Smooth muscle cell (in vitro differentiated cells): Measurements from ENCODE around the gene KRT17. TPM values are rescaled to one million over a fixed set of nuclear protein-coding genes. Genes with fewer than 3 reads are reported as not detected.
A peak's percentile ranks its signal among the peaks of the same experiment; 100 is the strongest.
"Not testable (repeated sequence)": the region's sequence is repeated elsewhere in the genome, so short reads cannot be mapped to it uniquely, and the experiment has no call there.

Experiments used
- DNase-seq: peaks from one replicate; lab custom pipeline; 2025; ENCODE audit not compliant: unreplicated experiment; lab: John Stamatoyannopoulos, UW
- H2AFZ ChIP-seq: fragments of 200-600 bp; sonication (generic); 2 replicates; pipeline ENCODE4 v1.6.0; 2016; ENCODE audit warnings: antibody characterized with exemption, low read depth, mild to moderate bottlenecking
- H3F3A ChIP-seq: fragments of 200-600 bp; sonication (generic); 2 replicates; pipeline ENCODE4 v1.6.0; 2017; ENCODE audit warnings: antibody characterized with exemption, low read depth
- H3K27ac ChIP-seq: fragments of 200-600 bp; sonication (generic); 2 replicates; pipeline ENCODE4 v1.5.1; 2016; ENCODE audit warnings: low read depth, mild to moderate bottlenecking
- H3K27me3 ChIP-seq: fragments of 200-600 bp; sonication (generic); 2 replicates; pipeline ENCODE4 v1.6.1; 2016; ENCODE audit warnings: low read depth, mild to moderate bottlenecking
- H3K36me3 ChIP-seq: fragments of 200-600 bp; sonication (generic); 2 replicates; pipeline ENCODE4 v1.5.1; 2016; ENCODE audit warnings: low read depth
- H3K4me1 ChIP-seq: fragments of 200-600 bp; sonication (generic); 2 replicates; pipeline ENCODE4 v1.5.1; 2016; ENCODE audit warnings: low read depth
- H3K4me2 ChIP-seq: fragments of 200-600 bp; sonication (generic); 2 replicates; pipeline ENCODE4 v1.6.0; 2016; ENCODE audit warnings: mild to moderate bottlenecking
- H3K4me3 ChIP-seq: fragments of 200-600 bp; sonication (generic); 2 replicates; pipeline ENCODE4 v1.5.1; 2016; ENCODE audit warnings: mild to moderate bottlenecking
- H3K79me2 ChIP-seq: fragments of 200-600 bp; sonication (generic); 2 replicates; pipeline ENCODE4 v1.6.0; 2016; ENCODE audit warnings: low read depth, mild to moderate bottlenecking
- H3K9ac ChIP-seq: fragments of 200-600 bp; sonication (generic); 2 replicates; pipeline ENCODE4 v1.6.0; 2016; ENCODE audit warnings: low read depth
- H3K9me3 ChIP-seq: fragments of 200-600 bp; sonication (generic); replicated peaks from 2 replicates; pipeline ENCODE4 v1.5.1; 2016; ENCODE audit warnings: low read depth
- H4K20me1 ChIP-seq: fragments of 200-600 bp; sonication (generic); 2 replicates; pipeline ENCODE4 v1.6.0; 2016; ENCODE audit warnings: low read depth
- CTCF ChIP-seq: fragments of 200-600 bp; sonication (generic); IDR thresholded peaks from 2 replicates; pipeline ENCODE4 v1.5.1; 2017; ENCODE audit warnings: borderline replicate concordance, mild to moderate bottlenecking, antibody characterized with exemption; ENCODE audit not compliant: insufficient read depth, poor library complexity, severe bottlenecking
- WGBS: methylation state at CpG from one replicate; pipeline ENCODE4 v1.1.7; 2016; ENCODE audit warnings: low lambda C conversion rate; 5-methylcytosine and 5-hydroxymethylcytosine counted together
- polyA plus RNA-seq: library from polyadenylated mRNA; unstranded; fragments of >200 nt; fragmentation: Nextera tagmentation; extraction: Ambion mirVana; gene quantifications from 2 replicates; pipeline ENCODE4 v1.2.1, GENCODE V29; 2016
- total RNA-seq: library from RNA; depleted of rRNA; stranded (reverse); fragments of >200 nt; gene quantifications from 2 replicates; pipeline ENCODE4 v1.2.3, GENCODE V29; 2014

The KRT17 gene
- total and polyA plus RNA-seq, 2 experiments from 2014 or later: 869 to 1,591 TPM

- peak overlapping the region; percentile 77 for H3K4me2 ChIP-seq
- no peaks in the 10 kb centered on the region for H3K4me1 ChIP-seq
- 40% methylated on average over 18 of the region's 18 CpGs for WGBS
- TF ChIP-seq CTCF: peak; percentile 72
- H3F3A ChIP-seq: no peaks in the 10 kb centered on the region
- no peaks in the 10 kb centered on the region for H3K27me3 ChIP-seq
- no peaks in the 10 kb centered on the region for H3K36me3 ChIP-seq
- H2AFZ ChIP-seq: peak overlapping the region; percentile 60
- H3K9me3 ChIP-seq: no peaks in the 10 kb centered on the region
- H3K27ac ChIP-seq: peak overlapping the region; percentile 71
- peak overlapping the region; percentile 13 for H3K4me3 ChIP-seq
- peak; percentile 47 for DNase-seq
- H3K9ac ChIP-seq: no peak overlapping the region
- H4K20me1 ChIP-seq: no peaks in the 10 kb centered on the region
- H3K79me2 ChIP-seq: no peaks in the 10 kb centered on the region
Measured at GRCh38 chr17:41579484-41580243, 44.7 kb downstream of the KRT17 start.

DNA sequence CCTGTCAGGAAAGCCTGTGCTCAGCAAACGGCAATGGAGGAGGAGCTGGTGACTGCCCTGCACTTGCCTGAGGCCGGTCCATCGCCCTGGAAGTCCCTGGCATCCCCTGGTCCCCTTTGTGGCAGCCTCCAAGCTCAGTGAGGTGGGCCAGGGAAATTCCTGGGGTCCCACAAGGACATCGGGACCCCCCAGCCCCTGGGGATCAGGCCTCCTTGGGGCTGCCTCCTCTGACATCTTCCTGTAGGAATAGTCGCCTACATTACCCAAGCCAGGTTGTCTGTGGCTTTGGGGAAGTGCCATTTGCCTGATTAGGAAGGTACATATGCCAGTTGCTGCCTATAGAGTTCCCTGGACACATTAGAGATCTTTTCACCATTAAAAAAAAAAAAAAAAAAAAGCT is 45.4 kb downstream of the KRT17 start:
- Histone ChIP-seq H3K9ac (no peak overlapping the region), H3K27me3 (no peaks in the 10 kb centered on the region), H3K4me2 (no peak overlapping the region)

GRCh38 chr17:41578538-41578937 is 45.8 kb downstream of the KRT17 start:
- Histone ChIP-seq H3K79me2 (no peaks in the 10 kb centered on the region), H2AFZ (no peak overlapping the region), H4K20me1 (no peaks in the 10 kb centered on the region), H3K36me3 (no peaks in the 10 kb centered on the region), H3K9ac (no peak overlapping the region), H3K4me1 (no peaks in the 10 kb centered on the region), H3F3A (no peaks in the 10 kb centered on the region), H3K4me3 (no peak overlapping the region), H3K27ac (no peak overlapping the region), H3K27me3 (no peaks in the 10 kb centered on the region), H3K9me3 (no peaks in the 10 kb centered on the region), H3K4me2 (no peak overlapping the region)
- no peak for TF ChIP-seq CTCF
- 80% methylated on average over 1 of the region's 1 CpG for WGBS
- DNase-seq: no peak

More for the DNA sequence above, 45.4 kb downstream of the KRT17 start:
- 84% methylated on average over 5 of the region's 5 CpGs for WGBS
- no peak for TF ChIP-seq CTCF
- Histone ChIP-seq H2AFZ (no peak overlapping the region), H4K20me1 (no peaks in the 10 kb centered on the region), H3K9me3 (no peaks in the 10 kb centered on the region), H3K4me3 (no peak overlapping the region), H3K79me2 (no peaks in the 10 kb centered on the region), H3K4me1 (no peaks in the 10 kb centered on the region), H3K27ac (no peak overlapping the region), H3F3A (no peaks in the 10 kb centered on the region), H3K36me3 (no peaks in the 10 kb centered on the region)
- DNase-seq: no peak

GRCh38 chr17:41576740-41577139 is 47.6 kb downstream of the KRT17 start:
- H3K4me3 ChIP-seq, H2AFZ ChIP-seq, H3K27me3 ChIP-seq, H3K9ac ChIP-seq, H3K9me3 ChIP-seq, H3K4me2 ChIP-seq, H4K20me1 ChIP-seq, DNase-seq, H3K36me3 ChIP-seq, H3K27ac ChIP-seq, H3K79me2 ChIP-seq, H3F3A ChIP-seq, H3K4me1 ChIP-seq: not testable (repeated sequence)
- 98% methylated on average over 4 of the region's 4 CpGs for WGBS
